Astrocyte of the cerebellum (primary cell): ENCODE results near the gene ZNF366.

ENCODE experiments used
- DNase-seq: peaks from one replicate; pipeline ENCODE4 v3.0.0-alpha.2; 2011; ENCODE audit warnings: low read depth
- H3K4me3 ChIP-seq: 2 replicates; pipeline ENCODE4 v1.5.1; 2011; ENCODE audit warnings: mild to moderate bottlenecking, low read depth, low read length, moderate library complexity
- in situ Hi-C: cut with HindIII; loops from 2 replicates; pipeline ENCODE4 v1.10.0; 2017; ENCODE audit warnings: low sequenced_read_pairs
- TF ChIP-seq, protein P1 (sequence below): IDR thresholded peaks from 2 replicates; pipeline ENCODE4 v1.5.1; 2012; ENCODE audit warnings: low read length, low read depth, moderate library complexity, mild to moderate bottlenecking; ENCODE audit errors: missing control alignments

ZNF366 gene

GRCh38 chr5:72427488-72428437 is 79.4 kb downstream of the ZNF366 start:
- H3K4me3 ChIP-seq = no peak overlapping the region
- DNase-seq = no peak
- TF ChIP-seq, protein P1, sequence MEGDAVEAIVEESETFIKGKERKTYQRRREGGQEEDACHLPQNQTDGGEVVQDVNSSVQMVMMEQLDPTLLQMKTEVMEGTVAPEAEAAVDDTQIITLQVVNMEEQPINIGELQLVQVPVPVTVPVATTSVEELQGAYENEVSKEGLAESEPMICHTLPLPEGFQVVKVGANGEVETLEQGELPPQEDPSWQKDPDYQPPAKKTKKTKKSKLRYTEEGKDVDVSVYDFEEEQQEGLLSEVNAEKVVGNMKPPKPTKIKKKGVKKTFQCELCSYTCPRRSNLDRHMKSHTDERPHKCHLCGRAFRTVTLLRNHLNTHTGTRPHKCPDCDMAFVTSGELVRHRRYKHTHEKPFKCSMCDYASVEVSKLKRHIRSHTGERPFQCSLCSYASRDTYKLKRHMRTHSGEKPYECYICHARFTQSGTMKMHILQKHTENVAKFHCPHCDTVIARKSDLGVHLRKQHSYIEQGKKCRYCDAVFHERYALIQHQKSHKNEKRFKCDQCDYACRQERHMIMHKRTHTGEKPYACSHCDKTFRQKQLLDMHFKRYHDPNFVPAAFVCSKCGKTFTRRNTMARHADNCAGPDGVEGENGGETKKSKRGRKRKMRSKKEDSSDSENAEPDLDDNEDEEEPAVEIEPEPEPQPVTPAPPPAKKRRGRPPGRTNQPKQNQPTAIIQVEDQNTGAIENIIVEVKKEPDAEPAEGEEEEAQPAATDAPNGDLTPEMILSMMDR = no peak
- in situ Hi-C loops = no loop called here

- TF ChIP-seq, protein P1 = no peak
- H3K4me3 ChIP-seq = no peak overlapping the region
- in situ Hi-C loops = no loop called here
- DNase-seq = no peak
Measured at GRCh38 chr5:72427016-72427415, 80.2 kb downstream of the ZNF366 start.

GRCh38 chr5:72426019-72426418 is 81.2 kb downstream of the ZNF366 start:
- in situ Hi-C loops = no loop called here
- DNase-seq = no peak
- TF ChIP-seq, protein P1 = no peak
- H3K4me3 ChIP-seq = no peak overlapping the region

- TF ChIP-seq, protein P1 = no peak
- DNase-seq = no peak
- in situ Hi-C loops = no loop called here
- no peak overlapping the region for H3K4me3 ChIP-seq
Measured at GRCh38 chr5:72418271-72418670, 88.9 kb downstream of the ZNF366 start.

GRCh38 chr5:72417333-72418062 is 89.7 kb downstream of the ZNF366 start:
- in situ Hi-C loops = no loop called here
- no peak for DNase-seq
- TF ChIP-seq, protein P1 = no peak
- no peak overlapping the region for H3K4me3 ChIP-seq

- no peak for DNase-seq
- in situ Hi-C loops = no loop called here
- H3K4me3 ChIP-seq = no peak overlapping the region
- TF ChIP-seq, protein P1 = no peak
Measured at GRCh38 chr5:72415616-72416325, 91.4 kb downstream of the ZNF366 start.
